HG03520 (cell line): ENCODE measurements around the gene SETD1B.
"Not testable (repeated sequence)": the region's sequence is repeated elsewhere in the genome, so short reads cannot be mapped to it uniquely, and the experiment has no call there.

Experiments used
- ATAC-seq: cut with Tn5 transposase; IDR thresholded peaks from one replicate; pipeline ENCODE4 v1.9.1; 2021; ENCODE audit warnings: mild to moderate bottlenecking, moderate library complexity; ENCODE audit not compliant: unreplicated experiment

The SETD1B gene

GRCh38 chr12:121779422-121779895 lies 24.4 kb upstream of the SETD1B start:
- no peak for ATAC-seq

DNA sequence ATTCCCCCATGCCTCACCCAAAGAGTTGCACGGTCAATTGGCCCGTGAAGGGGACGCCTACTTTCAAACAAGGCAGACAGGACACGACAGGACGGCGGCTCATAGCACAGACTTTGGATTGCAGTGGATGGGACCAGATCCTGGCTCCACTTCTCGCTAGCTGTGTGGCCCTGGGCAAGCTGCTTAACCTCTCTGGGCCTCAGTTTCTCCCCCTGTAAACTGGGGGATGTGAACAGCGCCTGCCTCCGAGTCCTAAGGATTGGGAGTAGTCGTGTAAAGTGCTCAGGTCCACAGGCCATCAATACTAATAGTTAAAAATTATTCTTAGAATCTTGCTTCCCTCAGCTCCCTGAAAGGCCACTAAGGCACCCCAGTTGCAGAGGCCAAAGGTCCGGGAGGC lies 23.4 kb upstream of the SETD1B start:
- no peak for ATAC-seq

DNA sequence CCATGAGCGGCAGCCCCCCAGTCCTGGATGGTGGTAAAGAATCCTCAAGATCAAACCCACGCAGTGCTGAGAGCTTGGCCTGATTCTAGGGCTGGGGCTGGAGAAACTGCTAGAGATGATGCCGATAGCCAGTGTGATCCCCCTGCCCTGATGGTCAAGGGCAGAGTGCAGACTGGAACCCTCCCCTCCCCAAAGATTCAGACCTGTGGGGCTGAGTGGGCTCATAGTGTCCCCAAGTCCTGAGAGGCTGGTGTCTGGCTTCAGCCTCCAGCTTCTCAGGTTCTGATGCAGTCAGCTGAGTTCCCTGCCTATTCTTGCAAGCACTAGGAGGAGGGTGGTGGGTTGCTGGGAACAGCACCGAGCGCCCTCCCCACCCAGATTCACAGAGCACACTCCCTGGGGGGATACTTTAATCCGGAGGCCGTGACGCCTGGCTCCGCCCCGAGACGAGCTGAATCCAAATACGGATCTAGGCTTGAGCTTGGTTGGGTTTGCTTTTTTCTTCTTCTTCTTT lies 22.3 kb upstream of the SETD1B start:
- no peak for ATAC-seq

DNA sequence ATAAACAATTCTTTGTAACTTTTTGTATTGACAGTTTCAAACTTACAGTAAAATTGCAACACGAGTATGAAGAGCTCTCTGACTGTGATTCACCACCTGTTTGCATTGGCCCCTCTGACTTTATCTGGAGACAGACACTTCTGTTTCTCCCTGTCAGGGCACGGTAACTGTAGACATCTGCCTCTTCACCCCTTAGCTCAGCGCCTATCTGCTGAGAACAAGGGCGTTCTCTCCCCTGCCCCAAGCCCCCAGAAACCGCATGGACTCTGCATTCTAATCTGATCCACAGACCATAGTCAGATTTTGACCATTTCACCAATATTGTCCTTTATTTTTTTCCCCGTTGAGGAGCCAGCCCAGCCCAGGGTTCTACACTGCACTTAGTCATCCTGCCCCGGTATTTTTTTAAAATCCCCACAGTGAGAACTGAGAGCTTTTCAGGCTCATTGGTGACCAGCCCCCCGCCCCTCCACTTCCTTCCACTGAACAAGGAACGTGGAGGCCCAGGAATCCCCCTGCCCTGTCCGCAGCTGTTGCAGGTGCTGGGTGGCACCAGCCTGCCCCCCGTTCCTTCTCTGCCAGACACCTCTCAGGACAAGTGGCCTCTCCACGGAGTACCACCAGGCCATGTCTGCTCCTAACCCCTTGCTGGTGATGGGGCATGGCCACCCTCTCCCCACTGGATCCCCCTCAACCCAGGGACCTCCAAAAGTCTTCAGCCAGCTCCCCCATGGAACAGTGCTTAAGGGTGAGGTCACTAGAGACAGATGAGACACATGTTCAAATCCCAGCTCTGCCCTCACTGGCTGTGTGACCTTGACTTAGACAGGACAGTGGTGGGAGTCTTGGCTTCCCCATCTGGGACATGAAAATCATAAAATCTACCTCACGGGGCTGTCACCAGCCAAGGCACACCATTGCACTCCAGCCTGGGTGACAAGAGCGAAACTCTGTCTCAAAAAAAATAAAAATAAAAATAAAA lies 21.5 kb upstream of the SETD1B start:
- no peak for ATAC-seq

GRCh38 chr12:121783766-121784165 lies 20.0 kb upstream of the SETD1B start:
- ATAC-seq: no peak

- ATAC-seq: no peak
These were observed 19.3 kb upstream of the SETD1B start for GRCh38 chr12:121784460-121784859.

DNA sequence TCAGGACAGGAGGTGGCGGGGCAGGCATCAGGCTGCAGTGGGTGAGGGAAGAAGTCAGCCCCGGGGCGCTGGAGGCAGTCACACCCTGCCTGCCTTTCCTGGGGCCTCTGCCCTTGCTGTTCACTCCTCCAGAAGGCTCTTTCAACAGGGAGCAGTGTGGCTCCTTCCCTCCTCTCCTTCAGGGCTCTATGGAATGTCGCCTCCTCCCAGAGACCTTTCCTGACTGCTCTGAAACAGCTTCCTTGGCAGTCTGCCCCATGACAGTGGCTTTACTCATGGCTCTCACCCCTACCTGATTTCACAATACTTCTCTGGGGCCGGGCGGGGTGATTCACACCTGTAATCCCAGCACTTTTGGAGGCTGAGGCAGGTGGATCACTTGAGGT lies 17.4 kb upstream of the SETD1B start:
- no peak for ATAC-seq

GRCh38 chr12:121787063-121788025 lies 16.5 kb upstream of the SETD1B start:
- no peak for ATAC-seq

- ATAC-seq: no peak
These were observed 15.5 kb upstream of the SETD1B start for GRCh38 chr12:121788176-121788818.

- no peak for ATAC-seq
These were observed 14.5 kb upstream of the SETD1B start for GRCh38 chr12:121789233-121789781.

- peak; percentile 23 for ATAC-seq
These were observed 13.7 kb upstream of the SETD1B start for GRCh38 chr12:121789800-121790728.

DNA sequence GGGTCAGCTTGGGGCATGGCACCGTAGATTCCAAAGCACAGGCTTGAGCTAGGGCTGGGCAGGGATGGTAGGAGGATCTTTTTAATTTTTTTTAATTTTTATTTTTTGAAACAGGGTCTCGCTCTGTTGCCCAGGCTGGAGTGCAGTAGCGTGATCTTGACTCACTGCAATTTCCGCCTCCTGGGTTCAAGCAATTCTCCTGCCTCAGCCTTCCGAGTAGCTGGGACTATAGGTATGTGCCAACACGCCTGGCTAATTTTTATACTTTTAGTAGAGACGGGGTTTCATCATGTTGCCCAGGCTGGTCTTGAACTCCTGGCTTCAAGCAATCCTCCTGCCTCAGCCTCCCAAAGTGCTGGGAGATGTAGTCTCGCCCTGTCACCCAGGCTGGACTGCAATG lies 13.0 kb upstream of the SETD1B start:
- not testable (repeated sequence) for ATAC-seq

GRCh38 chr12:121791671-121792551 lies 11.9 kb upstream of the SETD1B start:
- ATAC-seq: no peak

DNA sequence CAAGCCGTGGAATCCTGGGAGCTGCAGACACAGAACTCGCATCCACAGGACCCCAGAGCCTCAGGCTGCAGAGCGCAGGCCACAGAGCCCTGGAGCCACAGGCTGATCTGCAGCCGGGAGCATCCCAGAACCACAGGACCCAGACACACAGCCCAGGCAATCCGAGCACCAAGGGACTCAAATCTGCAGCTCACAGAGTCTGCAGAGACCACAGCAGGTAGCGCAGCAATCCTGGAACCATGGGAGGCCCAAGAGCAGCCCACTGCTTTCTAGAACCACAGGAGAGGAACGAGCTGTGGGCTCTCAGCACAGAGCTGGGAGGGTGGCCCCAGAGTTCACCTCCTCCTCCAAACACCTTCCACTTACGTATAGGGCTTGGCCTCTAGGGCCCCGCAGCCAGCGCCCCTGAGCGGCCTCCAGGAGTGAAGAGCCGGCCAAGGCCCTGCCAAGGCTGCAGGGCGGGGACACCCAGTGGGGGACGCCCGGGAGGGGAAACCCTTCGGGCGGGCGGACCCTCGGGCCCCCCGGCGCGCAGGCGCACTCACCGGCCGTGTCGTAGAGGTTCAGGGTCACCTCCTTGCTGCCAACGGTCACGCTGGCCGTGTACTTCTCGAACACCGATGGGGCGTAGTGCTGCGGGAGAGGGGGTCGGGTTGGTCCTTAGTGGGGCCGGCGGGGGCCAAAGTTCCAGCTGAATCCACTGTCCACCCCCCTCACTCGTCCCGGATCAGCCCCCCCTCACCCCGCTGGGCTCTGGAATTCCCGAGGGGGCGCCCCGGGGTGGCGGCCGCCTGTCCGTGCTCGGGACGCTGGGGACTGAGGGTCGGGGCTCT lies 11.0 kb upstream of the SETD1B start:
- no peak for ATAC-seq

DNA sequence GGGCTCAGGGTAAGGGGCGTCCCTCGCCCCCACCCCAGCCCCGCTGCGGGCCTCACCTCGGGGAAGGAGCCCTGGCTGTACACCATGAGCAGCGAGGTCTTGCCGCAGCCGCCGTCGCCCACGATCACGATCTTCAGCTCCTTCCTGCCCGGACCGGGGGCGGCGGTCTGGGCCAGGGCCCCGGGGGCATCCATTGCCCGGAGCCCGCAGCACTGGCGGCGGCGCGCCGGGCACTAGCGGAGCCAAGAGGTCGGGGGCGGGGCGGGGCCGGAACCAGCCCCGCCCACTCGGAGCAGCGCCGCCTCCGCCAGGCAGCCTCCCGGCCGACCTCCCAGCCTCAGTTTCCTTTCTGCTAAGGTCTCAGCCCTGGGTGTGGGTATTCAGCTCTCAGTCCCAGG lies 10.4 kb upstream of the SETD1B start, which contains the start of gene RHOF:
Gene RHOF (minus strand): TSS at position 249 of the 398 bp plus-strand sequence. CDS start 55 bp downstream, at position 194.
- peak; percentile 11 for ATAC-seq

- peak; percentile 54 for ATAC-seq
These were observed 9.8 kb upstream of the SETD1B start for GRCh38 chr12:121793838-121794533.
